GM19239 (cell line): ENCODE measurements around the gene GANC.

Experiments used
- DNase-seq: peaks from one replicate; pipeline ENCODE4 v3.0.0; 2011; ENCODE audit warnings: low spot score; ENCODE audit not compliant: insufficient read length
- FAIRE-seq: peaks from 2 replicates; lab custom pipeline; 2011; peaks lifted over from hg19 to GRCh38; lab: Jason Lieb, UNC

Gene GANC

GRCh38 chr15:42404461-42405235 is 131.6 kb downstream of the GANC start:
- FAIRE-seq (no peak), DNase-seq (no peak)

- DNase-seq: no peak
- no peak for FAIRE-seq
Observed at GRCh38 chr15:42405863-42406482, 133.0 kb downstream of the GANC start.
